Measurements from ENCODE around the gene PDE6D.

The PDE6D gene

DNA sequence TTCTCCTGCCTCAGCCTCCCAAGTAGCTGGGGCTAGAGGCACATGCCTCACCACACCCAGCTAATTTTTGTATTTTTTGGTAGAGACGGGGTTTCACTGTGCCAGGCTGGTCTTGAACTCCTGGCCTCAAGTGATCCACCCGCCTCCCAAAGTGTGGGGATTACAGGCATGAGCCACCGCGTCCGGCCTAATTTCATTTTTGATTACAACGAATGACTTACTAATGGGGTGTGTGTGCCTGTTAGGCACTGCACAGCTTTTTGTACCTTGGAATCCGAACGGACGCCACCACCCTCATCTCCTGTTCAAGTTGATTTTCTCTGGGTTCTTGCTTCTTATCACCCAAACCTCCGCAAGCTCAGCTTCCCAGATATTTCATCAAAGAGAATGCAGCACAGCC lies 55.6 kb downstream of the PDE6D start:
- no peak for ATAC-seq

DNA sequence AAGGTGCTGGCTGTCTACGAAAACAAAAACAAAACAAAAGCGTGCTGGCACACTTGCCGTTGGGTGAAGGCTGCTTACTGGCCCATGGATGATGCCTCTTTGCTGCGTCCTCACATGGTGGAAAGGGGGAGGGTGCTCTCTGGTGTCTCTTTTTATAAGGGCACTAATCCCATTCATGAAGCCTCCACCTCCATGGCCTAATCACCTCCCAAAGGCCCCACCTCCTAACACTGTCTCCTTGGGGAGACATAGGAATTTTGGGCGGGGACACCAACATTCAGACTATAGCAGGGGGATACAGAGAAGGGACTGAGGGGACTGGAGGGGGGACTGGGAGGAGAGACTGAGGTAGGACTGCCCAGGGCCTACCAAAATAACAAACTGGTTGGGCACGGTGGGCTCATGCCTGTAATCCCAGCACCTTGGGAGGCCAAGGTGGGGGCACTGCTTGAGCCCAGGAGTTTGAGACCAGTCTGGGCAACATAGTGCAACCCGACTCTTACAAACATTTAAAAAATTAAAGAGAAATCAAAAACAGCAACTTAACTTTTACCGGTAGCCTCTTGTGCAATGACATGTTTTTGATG lies 58.3 kb downstream of the PDE6D start:
- TF ChIP-seq CSDC2 (CRISPR knock-in tag; IDR thresholded peaks at IDR 0.05) (no peak), ISL1 (CRISPR knock-in tag; IDR thresholded peaks at IDR 0.05) (no peak), ZFP30 (CRISPR knock-in tag; IDR thresholded peaks at IDR 0.05) (no peak), RARB (CRISPR knock-in tag; IDR thresholded peaks at IDR 0.05) (no peak), ESRRG (CRISPR knock-in tag; IDR thresholded peaks at IDR 0.05) (no peak), ZFP3 (CRISPR knock-in tag; IDR thresholded peaks at IDR 0.05) (no peak), GLIS3 (CRISPR knock-in tag; IDR thresholded peaks at IDR 0.05) (no peak), TCF4 (CRISPR knock-in tag; IDR thresholded peaks at IDR 0.05; ENCODE audit: borderline replicate concordance) (no peak)
- TF ChIP-seq, protein P1, sequence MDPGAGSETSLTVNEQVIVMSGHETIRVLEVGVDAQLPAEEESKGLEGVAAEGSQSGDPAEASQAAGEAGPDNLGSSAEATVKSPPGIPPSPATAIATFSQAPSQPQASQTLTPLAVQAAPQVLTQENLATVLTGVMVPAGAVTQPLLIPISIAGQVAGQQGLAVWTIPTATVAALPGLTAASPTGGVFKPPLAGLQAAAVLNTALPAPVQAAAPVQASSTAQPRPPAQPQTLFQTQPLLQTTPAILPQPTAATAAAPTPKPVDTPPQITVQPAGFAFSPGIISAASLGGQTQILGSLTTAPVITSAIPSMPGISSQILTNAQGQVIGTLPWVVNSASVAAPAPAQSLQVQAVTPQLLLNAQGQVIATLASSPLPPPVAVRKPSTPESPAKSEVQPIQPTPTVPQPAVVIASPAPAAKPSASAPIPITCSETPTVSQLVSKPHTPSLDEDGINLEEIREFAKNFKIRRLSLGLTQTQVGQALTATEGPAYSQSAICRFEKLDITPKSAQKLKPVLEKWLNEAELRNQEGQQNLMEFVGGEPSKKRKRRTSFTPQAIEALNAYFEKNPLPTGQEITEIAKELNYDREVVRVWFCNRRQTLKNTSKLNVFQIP (CRISPR knock-in tag; IDR thresholded peaks at IDR 0.05; ENCODE audit: borderline replicate concordance, low read depth): no peak
- ATAC-seq: no peak

More for the DNA sequence above, 55.6 kb downstream of the PDE6D start:
- no peak for TF ChIP-seq RARB (CRISPR knock-in tag; IDR thresholded peaks at IDR 0.05)
- TF ChIP-seq, protein P1 (CRISPR knock-in tag; IDR thresholded peaks at IDR 0.05; ENCODE audit: borderline replicate concordance, low read depth): no peak
- no peak for TF ChIP-seq ZFP30 (CRISPR knock-in tag; IDR thresholded peaks at IDR 0.05)
- no peak for TF ChIP-seq SNAI2 (CRISPR knock-in tag; IDR thresholded peaks at IDR 0.05)
- TF ChIP-seq ESRRG (CRISPR knock-in tag; IDR thresholded peaks at IDR 0.05): no peak
- no peak for TF ChIP-seq CSDC2 (CRISPR knock-in tag; IDR thresholded peaks at IDR 0.05)
- no peak for TF ChIP-seq BACH2 (CRISPR knock-in tag; IDR thresholded peaks at IDR 0.05; ENCODE audit: borderline replicate concordance)
- no peak for TF ChIP-seq ZNF70 (CRISPR knock-in tag; IDR thresholded peaks at IDR 0.05)
- TF ChIP-seq, protein P2, sequence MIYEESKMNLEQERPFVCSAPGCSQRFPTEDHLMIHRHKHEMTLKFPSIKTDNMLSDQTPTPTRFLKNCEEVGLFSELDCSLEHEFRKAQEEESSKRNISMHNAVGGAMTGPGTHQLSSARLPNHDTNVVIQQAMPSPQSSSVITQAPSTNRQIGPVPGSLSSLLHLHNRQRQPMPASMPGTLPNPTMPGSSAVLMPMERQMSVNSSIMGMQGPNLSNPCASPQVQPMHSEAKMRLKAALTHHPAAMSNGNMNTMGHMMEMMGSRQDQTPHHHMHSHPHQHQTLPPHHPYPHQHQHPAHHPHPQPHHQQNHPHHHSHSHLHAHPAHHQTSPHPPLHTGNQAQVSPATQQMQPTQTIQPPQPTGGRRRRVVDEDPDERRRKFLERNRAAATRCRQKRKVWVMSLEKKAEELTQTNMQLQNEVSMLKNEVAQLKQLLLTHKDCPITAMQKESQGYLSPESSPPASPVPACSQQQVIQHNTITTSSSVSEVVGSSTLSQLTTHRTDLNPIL (CRISPR knock-in tag; IDR thresholded peaks at IDR 0.05; ENCODE audit: low read depth): no peak
- no peak for TF ChIP-seq PPARA (CRISPR knock-in tag; IDR thresholded peaks at IDR 0.05; ENCODE audit: borderline replicate concordance)
- no peak for TF ChIP-seq TOX (CRISPR knock-in tag; IDR thresholded peaks at IDR 0.05; ENCODE audit: borderline replicate concordance)
- no peak for TF ChIP-seq TCF4 (CRISPR knock-in tag; IDR thresholded peaks at IDR 0.05; ENCODE audit: borderline replicate concordance)
- no peak for TF ChIP-seq ISL1 (CRISPR knock-in tag; IDR thresholded peaks at IDR 0.05)
- no peak for TF ChIP-seq ZFP3 (CRISPR knock-in tag; IDR thresholded peaks at IDR 0.05)

DNA sequence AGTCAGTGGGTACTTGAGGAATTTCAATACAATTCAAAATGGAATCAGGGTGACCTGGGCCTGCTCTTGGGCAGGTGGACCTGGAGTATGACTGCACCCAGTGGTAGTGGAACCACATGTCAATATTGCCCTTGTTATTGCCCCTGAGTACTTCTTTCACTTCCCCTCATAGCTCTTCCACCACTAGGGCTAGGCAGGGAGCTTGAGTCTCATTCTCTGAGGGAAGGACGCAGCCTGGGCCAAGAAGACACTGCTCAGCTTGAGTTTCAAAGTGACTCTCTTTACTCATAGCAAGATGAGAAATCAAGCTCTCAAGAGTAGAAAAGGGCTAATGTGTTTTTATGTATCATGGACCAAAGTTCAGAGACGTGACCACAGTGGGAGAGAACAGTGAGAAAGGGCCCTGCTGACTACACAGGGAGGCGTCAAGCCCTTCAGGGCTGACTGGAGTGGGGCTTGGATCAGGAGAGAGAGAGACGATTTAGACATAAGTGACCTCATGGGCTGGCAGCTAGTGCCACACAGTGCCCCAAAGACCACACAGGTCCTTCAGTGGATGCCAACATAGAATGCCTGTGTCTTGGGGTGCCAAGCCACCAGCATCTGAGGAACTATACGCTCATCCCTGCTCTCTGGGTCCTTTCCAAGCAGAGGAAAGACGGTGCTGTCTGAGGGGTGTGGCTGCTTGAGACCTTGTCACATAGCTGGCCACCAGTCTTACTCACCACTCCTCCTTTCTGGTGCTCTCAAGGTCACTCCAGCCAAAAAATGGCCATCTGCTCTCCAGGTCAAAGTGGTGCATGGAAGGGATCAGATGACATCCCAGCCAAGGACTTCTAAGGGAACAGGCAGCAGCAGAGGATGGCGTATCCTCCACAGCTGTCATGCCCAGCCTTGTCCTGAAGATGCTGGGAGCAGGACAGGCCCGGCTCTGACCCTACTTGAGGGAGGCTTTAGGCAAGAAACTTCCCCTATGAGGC lies 59.8 kb downstream of the PDE6D start:
- no peak for ATAC-seq
- TF ChIP-seq PPARA (CRISPR knock-in tag; IDR thresholded peaks at IDR 0.05; ENCODE audit: borderline replicate concordance): no peak
- TF ChIP-seq, protein P1 (CRISPR knock-in tag; IDR thresholded peaks at IDR 0.05; ENCODE audit: borderline replicate concordance, low read depth): no peak
- no peak for TF ChIP-seq OSR1 (CRISPR knock-in tag; IDR thresholded peaks at IDR 0.05)
- TF ChIP-seq ZNF565 (CRISPR knock-in tag; conservative IDR thresholded peaks at IDR 0.05; ENCODE audit: low read depth): no peak
- TF ChIP-seq, protein P3, sequence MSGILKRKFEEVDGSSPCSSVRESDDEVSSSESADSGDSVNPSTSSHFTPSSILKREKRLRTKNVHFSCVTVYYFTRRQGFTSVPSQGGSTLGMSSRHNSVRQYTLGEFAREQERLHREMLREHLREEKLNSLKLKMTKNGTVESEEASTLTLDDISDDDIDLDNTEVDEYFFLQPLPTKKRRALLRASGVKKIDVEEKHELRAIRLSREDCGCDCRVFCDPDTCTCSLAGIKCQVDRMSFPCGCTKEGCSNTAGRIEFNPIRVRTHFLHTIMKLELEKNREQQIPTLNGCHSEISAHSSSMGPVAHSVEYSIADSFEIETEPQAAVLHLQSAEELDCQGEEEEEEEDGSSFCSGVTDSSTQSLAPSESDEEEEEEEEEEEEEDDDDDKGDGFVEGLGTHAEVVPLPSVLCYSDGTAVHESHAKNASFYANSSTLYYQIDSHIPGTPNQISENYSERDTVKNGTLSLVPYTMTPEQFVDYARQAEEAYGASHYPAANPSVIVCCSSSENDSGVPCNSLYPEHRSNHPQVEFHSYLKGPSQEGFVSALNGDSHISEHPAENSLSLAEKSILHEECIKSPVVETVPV (CRISPR knock-in tag; IDR thresholded peaks at IDR 0.05): no peak
- no peak for TF ChIP-seq ZC3H10 (CRISPR knock-in tag; IDR thresholded peaks at IDR 0.05)
- TF ChIP-seq, protein P2 (CRISPR knock-in tag; IDR thresholded peaks at IDR 0.05; ENCODE audit: low read depth): no peak
- no peak for TF ChIP-seq ZNF8 (CRISPR knock-in tag; IDR thresholded peaks at IDR 0.05)
- no peak for TF ChIP-seq TCF4 (CRISPR knock-in tag; IDR thresholded peaks at IDR 0.05; ENCODE audit: borderline replicate concordance)
- TF ChIP-seq BACH2 (CRISPR knock-in tag; IDR thresholded peaks at IDR 0.05; ENCODE audit: borderline replicate concordance): no peak
- TF ChIP-seq ESRRG (CRISPR knock-in tag; IDR thresholded peaks at IDR 0.05): no peak
- no peak for TF ChIP-seq ARNTL (CRISPR knock-in tag; IDR thresholded peaks at IDR 0.05; ENCODE audit: borderline replicate concordance, low read depth)
- no peak for TF ChIP-seq ZFP30 (CRISPR knock-in tag; IDR thresholded peaks at IDR 0.05)
- TF ChIP-seq ZNF70 (CRISPR knock-in tag; IDR thresholded peaks at IDR 0.05): no peak
- TF ChIP-seq ZFP3 (CRISPR knock-in tag; IDR thresholded peaks at IDR 0.05): no peak
- TF ChIP-seq, protein P4, sequence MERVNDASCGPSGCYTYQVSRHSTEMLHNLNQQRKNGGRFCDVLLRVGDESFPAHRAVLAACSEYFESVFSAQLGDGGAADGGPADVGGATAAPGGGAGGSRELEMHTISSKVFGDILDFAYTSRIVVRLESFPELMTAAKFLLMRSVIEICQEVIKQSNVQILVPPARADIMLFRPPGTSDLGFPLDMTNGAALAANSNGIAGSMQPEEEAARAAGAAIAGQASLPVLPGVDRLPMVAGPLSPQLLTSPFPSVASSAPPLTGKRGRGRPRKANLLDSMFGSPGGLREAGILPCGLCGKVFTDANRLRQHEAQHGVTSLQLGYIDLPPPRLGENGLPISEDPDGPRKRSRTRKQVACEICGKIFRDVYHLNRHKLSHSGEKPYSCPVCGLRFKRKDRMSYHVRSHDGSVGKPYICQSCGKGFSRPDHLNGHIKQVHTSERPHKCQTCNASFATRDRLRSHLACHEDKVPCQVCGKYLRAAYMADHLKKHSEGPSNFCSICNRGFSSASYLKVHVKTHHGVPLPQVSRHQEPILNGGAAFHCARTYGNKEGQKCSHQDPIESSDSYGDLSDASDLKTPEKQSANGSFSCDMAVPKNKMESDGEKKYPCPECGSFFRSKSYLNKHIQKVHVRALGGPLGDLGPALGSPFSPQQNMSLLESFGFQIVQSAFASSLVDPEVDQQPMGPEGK (CRISPR knock-in tag; IDR thresholded peaks at IDR 0.05; ENCODE audit: borderline replicate concordance): no peak
